Measurements from ENCODE around the gene SUMO2.

GRCh38 chr17:75155191-75155601 lies 27.6 kb downstream of the SUMO2 start:
- TF ChIP-seq ZNF121 (tag by site-specific recombination; IDR thresholded peaks at IDR 0.05) = no peak
- TF ChIP-seq CTCF (tag by site-specific recombination; IDR thresholded peaks at IDR 0.05) = no peak
- TF ChIP-seq ZNF433 (tag by site-specific recombination; IDR thresholded peaks at IDR 0.05; ENCODE audit: low read depth) = no peak
- no peak for TF ChIP-seq ZNF626 (tag by site-specific recombination; IDR thresholded peaks at IDR 0.05)
- no peak for TF ChIP-seq ZNF311 (tag by site-specific recombination; IDR thresholded peaks at IDR 0.05; ENCODE audit: borderline replicate concordance)
- no peak for TF ChIP-seq ATF2 (tag by site-specific recombination; IDR thresholded peaks at IDR 0.05; ENCODE audit: low read depth)
